Medulla oblongata (tissue), 1 donor: ENCODE measurements around the gene FHIT.

Source experiments
- DNase-seq: peaks from one replicate; pipeline ENCODE4 v3.0.0-alpha.2; 2015; ENCODE audit errors: extremely low spot score

Gene FHIT

DNA sequence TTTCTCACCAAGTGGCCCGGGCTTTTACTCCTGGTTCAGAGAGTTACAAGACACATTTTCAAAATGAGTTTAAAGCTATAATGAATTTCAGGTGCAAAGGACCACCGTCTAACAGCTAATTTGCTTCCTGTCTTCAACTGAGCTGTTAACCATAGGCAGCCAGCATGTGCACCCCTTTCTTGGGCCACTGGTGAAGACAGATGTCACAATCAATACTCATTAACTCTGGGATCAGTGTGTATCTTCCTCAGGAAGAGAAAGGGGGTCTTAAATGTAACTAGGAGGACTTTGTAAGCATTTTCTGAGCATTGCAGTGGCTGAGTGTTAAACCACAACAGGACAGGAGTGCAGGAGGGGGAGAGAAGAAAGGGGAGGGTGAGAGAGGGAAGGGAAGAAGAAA lies 1450.8 kb downstream of the FHIT start:
- no peak for DNase-seq

DNA sequence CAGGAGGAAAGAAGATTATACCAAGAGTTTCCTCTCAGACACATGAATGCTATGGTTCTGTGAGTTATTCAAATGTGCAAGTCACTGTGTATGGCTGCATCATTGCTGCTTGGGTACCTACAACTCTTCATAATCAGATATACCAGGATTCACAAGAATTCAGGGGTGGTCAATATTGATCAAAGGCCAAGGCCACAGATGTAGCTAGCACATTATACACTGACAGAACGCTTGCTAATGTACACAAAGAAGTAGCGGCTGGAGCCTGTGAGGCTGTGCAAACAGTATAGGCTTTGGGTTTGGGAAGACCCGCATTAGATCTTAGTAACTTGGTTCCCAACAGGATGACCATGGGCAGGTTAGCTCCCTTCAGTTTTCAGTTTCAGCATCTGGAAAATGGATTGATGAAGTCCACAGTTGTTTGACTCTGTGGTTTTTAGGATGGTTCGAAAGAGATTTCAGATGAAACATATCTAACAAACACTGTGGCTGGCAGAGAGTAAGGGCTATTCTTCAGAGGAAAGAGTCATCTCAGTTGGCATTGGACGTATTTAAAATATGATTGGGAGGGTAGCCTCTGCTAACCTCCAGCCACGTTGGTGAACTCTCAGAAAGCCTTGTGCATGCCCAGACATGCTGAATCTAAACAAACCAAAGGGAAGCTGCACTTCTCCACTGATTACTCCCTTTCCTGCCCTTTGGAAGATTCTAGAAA lies 1452.7 kb downstream of the FHIT start:
- DNase-seq = no peak

DNA sequence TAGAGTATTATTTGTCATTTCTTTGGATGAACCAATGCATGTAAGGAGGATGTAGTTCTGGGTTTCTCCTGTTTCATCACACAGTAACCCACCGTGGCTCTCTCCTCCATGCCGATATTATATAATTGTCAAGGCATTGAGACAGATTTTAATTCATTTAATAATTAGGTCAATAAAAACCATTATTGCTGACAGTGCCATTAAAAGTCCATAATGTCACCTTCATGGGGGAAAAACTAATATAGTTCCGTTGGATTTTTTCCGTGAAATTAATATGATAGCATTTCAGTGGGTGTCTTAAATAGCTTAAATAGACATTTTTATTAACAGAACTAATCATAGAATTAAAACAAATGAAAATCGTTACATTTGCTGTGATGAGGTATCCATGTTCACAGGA lies 1453.7 kb downstream of the FHIT start:
- DNase-seq = no peak

DNA sequence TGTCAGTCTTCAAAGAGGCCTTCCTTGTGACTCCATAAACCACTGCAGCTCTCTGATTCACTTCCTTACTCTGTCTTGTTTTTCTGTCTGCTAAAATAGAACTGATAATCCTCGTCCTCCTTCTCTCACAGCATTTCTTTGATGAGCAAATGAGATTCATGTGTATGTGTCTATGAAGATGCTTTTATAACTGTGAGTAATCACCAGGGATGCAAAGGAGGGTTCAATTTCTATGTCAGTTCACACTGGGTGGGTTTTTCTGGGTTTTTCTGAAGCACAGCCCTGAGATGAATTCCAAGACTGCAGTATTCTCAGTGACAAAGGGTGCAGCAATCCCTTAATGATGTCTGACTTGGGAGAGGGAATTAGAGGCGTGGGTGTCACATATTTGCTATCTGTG lies 1454.8 kb downstream of the FHIT start:
- no peak for DNase-seq

DNA sequence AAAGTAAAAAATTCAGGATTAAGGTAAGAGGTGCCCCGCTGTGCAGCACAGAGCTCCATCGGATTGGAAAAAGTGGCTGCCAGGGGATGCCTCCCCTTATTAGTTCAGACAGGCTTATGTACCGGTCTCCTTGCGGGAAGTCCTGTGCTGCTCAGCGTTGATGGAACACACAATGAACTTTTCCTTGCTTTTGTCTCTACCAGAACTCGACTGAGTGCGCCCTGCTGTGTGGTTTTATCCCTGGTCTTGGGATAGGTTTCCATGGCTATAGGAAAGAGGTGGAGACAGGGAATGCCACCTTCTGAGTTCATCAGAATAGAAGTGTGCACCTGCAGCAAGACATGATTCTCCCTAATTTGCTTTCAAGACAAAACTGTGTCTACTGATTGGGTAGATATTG lies 1455.5 kb downstream of the FHIT start:
- DNase-seq = no peak

DNA sequence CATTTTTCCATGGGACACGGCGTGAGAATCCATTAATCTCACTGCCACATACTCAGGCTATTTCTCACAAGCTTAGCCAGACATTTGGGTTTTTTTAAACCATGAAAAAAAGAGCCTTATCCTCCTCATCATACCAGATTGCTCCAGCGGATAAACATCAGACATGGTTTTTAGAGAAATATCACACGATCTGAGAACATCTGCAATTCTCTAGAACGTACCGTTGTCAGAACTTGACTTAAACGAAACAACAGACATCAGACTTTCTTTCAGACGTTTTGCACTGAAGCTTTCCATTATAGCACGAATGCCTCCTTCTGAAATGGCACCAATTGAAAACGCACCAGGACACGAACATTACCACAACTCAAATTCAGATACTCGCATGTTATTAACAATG lies 1457.3 kb downstream of the FHIT start:
- DNase-seq = no peak

DNA sequence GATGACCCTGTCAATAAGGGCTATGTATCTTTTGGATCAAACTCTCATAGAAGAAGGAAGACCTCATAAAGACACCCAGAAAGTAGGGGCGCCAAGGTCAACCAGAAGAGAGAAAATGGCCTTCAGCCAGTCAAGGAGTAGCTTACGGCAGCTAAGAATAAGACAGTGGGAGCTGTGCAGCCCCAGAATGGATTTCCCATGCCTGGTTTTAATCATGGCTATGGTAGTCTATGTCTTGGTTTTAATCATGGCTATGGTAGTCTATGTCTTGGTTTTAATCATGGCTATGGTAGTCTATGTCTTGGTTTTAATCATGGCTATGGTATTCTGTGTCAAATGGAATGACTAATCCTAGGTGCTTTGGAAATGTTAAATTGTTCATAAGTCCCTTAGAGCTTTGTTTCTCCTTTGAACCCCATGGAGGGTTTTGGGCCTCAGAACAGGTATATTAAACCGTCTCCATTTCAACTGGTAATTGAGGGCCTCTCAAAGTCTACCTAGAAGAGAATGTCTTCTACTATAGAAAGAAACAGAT lies 1459.4 kb downstream of the FHIT start:
- no peak for DNase-seq

DNA sequence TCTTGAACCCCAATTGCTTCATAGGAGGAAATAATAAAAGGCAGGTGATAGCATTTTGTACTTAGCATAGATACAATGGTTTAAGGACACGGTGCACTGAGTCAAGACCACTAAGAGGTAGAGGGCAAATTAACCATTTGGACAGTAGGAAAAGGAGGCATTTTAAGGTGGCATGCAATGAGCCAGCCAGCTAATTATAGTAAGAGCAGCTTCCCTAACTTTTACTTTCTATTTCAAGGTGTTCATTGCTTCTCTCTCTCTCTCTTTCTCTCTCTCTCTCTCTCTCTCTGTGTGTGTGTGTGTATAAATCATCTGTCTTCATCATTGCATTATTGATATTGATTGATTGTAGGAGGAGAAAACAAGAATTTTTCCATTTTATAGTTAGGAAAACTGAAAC lies 1461.0 kb downstream of the FHIT start:
- no peak for DNase-seq

DNA sequence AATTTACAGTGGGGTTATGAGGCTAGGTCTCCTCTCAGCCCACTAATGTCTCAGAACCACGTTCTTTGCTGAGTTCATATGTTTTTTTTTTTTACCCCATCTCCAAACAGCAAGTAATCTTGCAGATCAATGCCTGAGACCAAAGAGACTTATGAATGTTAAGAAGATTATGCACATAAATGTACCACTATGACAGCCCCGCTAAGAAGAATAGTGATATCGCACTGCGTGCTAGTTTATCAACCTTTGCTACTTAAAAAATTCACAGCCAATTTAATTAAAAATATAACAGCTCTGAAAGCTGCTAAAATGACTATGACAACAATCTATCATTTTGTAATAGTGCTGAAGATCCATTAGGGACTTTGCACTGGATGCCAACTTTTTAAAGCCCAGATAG lies 1462.5 kb downstream of the FHIT start:
- no peak for DNase-seq

DNA sequence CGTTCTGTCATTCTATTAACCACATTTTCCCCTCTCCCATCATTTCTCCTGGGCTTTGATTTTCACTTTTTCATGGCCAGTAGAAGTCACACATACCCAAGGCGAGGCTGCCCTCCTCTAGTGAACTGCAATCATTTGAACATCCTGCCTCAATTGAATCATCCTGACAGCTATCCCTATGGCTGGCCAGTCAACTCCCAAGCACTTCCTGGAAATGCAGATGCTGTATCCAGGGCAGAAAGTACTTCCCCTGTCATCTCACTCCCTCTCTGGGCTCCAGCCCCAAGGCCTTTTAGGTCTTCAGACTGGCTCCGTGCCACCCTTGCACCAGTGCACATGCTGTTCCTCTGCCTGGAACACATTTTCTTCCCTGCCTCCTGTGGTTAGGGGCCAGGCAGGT lies 1463.1 kb downstream of the FHIT start:
- no peak for DNase-seq

DNA sequence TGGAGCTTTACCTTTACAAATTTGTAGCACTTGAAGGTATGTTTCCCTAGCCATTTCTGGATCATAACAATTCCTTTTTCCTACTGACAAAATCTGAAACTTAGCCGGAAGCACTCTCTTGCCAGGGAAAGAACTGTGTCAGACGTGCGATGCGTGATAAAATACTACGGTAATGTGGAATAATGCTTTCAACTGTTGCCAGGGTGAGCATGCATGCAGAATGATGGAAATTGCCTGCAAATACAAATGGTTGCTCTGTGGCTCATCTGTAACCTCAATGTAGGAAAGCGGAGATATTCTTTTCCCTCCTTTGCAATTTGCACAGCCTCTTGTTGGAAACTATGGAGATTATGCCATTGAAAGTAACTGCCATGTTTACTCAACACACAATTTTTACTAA lies 1464.9 kb downstream of the FHIT start:
- DNase-seq = no peak

DNA sequence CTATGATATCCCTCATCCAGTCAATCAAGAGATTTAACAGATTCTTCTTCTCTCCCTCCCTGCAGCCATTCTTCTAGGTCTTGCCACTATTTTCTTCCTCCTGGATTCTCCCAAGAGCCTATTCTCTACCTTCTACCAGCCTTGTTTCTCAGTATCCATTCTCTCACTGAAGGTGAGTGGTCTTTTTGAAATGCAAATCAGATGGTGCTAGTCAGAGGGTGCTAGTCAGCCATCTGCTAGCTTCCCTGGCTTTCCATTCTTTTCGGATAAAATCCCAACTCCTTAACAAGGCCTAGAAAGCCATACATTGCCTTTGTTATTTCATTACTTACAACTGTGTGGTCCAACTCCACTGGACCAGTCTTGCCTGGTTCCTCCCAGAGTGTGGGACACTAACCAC lies 1467.1 kb downstream of the FHIT start:
- DNase-seq = no peak

DNA sequence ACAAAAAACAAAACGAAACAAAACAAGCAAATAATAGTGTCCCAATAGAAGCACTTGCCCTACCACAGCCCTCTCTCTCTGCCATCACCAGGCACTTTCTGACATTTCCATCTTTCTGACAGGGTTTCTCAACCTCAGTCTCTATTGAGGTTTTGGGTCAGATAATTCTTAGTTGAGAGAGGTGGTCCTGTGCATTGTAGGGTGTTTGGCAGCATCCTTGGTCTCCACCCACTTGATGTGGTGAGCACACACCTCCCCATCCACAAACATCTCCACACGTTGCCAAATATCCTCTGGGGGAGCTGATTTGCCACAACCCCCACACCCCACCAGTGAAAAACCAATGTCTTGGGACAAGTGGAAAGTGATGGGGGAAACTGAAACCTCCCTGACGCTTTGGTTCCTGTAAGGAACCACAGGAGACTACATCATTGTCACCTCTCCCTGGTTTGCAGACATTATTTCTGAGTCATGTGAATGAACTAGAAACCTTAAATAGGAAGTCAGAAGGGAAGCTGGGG lies 1467.7 kb downstream of the FHIT start:
- no peak for DNase-seq

DNA sequence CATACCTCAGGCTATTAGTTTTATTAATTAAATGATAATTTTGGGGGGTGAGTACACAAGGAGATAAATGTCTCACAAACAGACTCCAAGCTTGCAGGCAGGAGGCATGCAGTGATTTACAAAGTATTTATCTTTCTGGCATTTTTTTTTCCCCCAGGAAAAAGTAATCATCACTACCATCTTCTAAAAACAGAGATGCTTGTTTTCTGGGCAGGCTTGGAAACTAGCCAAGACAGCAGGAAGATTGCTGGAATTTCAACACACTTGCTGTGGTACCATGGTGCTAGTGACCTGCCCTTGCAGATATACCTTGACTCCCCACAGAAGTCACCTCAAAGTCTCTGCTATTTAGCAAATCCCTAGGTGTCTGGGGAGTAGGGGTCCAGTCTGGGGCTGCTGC lies 1468.6 kb downstream of the FHIT start:
- DNase-seq = no peak

DNA sequence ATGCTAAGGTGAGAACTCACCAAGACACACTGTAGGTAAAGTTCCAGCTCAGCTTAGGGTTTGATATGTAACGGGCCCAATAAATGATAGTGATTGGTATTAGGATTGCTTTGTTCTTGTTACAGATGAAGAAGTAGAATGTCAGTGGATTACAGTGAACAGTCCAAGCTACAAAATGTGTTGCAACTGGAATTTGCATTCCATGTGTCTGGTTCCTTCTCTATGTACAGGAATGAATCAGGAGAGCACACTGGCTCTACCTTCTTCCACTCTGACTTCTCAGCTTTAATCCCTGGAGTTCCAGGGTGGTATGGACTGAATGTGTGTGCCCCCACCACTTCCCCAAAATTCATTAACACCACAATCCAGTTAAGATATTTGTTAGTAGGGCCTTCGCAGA lies 1471.0 kb downstream of the FHIT start:
- DNase-seq = no peak

DNA sequence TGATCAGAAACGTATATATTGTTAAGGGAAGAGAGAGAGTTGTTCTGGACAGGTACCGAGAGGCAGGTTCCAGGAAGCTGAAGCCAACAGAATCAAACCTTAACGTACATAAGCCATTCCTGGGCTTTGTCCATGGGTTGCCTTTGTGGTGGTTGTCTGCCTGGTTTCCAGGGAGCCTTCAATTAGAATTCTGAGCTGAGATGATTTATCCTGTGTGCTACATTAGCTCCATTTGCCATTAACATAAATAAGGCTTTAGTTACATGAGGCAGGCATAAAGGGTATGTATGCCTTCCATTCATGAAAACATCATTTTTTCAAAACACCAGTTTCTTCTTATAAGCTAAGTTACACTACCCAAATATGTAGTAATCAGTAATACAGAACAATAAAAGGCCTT lies 1472.0 kb downstream of the FHIT start:
- DNase-seq = no peak

DNA sequence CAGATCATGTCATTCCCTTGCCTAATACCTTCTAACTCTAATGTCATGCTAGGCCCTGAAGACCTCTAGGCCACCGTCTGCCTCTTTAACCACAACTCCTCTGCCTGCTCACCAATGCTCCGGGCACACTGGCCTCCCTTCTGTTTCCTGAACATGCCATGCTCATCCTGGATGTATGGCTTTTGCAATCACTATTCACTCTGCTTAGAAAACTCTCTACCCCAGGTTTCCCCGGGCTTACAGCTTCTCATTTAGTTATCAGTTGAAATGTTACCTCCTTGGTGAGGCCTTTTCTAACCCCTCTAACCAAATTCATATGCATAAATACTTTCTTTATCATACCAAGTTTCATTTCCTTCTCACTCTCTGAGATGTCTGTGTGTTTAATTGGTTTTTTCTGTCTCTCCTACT lies 1473.6 kb downstream of the FHIT start:
- no peak for DNase-seq

DNA sequence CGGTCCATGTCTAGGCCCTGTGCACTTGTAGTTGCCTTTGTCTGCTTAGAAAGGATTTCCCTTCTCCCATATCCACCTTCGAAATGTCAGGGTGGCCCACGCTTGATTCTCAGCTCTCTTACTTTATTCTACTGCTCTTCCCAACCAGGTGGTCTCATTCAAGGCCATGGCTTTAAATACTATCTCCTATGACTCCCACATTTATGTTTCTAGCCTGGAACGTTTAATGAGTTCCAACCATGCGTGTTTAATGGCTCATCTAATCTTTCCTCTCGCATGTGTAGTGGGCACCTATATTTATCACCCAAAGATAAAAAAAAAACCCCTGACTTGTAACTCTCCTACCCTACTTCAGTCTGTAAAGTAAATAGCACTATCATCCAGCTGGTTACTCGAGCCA lies 1474.2 kb downstream of the FHIT start:
- no peak for DNase-seq

DNA sequence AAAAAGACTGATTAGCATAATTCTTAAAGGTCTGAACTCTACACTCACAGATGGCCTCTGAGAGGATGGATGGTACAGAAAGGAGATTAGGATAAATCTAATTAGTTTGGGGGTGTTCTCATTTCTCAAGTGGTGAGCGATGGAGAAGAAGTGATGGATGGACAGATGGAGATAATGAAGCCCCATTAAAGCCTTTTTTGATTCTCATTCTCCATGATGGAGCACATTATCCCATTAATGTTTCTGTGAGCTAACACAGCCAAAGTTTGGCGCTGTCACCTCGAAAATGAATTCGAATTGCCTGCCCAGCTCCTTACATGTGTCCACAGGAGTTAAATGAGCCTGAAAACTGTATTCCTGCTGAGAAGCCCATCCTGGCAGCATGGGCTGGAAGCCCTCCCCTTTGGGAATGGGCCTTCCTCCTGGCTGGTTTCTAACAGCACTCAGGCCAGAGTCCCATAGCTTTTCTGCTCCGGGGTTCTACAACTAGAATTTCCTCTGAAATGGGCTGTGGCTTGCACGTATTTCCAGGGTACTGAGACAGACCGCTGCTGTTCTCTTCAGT lies 1475.4 kb downstream of the FHIT start:
- DNase-seq = no peak

DNA sequence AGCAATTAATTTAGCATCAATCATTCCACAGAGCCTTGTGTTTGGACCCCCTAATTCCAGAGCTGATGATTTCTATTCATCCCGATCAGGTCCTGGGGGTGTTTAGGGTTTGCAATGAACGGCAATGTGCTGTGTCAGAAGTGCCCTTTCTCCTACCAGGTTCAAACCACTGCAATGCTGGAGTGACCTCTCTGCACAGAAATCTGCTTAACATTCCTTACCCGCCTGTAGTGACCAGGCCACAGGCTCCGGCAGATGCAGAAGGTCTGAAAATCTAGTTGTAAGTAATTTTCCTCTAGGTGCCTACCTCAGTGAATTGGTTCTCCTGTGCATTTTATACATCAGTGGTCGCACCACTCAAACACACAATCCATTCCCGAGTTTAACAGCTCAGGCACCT lies 1476.1 kb downstream of the FHIT start:
- no peak for DNase-seq

DNA sequence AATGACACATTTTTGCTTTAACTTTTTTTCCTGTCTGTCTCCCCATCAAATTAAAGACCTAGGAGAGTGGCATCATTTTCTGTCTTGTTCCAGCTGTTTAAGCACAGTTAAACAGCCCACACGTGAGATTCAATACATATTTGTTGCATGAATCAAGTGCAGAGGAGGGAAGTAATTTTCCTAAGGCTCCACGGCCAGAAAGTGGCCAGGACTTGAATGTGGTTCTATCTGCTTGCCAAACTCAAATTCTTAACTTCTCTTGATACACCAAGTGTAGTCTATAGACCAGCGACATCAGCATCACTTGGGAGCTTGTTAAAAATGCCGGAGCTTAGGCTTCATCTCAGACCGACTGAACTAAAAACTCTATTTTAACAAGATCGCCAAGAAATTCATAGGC lies 1476.6 kb downstream of the FHIT start:
- DNase-seq = no peak

DNA sequence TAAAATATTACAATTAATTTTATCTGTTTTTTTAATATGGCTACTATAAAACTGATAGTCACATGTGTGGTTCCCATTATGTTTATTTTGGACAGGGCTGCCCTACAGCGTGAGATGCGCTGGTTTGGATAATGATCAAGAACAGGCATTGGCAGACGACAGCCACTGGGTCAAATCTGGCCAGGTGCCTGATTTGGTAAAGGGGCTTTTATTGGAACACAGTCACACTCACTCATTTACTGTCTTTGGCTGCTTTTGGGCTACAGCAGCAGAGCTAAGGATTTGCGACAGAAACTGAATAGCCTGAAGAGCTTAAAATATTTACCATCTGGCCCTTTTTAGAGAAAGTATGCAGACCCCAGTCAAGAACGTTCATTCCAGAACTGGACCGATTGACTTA lies 1477.3 kb downstream of the FHIT start:
- DNase-seq = no peak
